B cell (primary cell): Measurements from ENCODE around the gene DCHS2. TPM values are rescaled to one million over a fixed set of nuclear protein-coding genes. Genes with fewer than 3 reads are reported as not detected.

ENCODE experiments used
- ATAC-seq: fragments of 200-7000 bp; cut with Tn5 transposase; one replicate; pipeline ENCODE4 v1.10.0; 2021; ENCODE audit warnings: low read depth, mild to moderate bottlenecking, moderate number of reproducible peaks, moderate library complexity
- CTCF ChIA-PET: fragments of 350-600 bp; sonication (Branson Sonifier 250); formaldehyde crosslinking; loops from one replicate; lab custom pipeline; 2021; ENCODE audit warnings: antibody characterized with exemption, inconsistent platforms; lab: Charles Lee
- POLR2A ChIA-PET: fragments of 350-600 bp; sonication (Branson Sonifier 250); formaldehyde crosslinking; loops from one replicate; lab custom pipeline; 2021; ENCODE audit warnings: antibody characterized with exemption; lab: Charles Lee
- DNase-seq: peaks from one replicate; pipeline ENCODE4 v3.0.0; 2013
- H2AFZ ChIP-seq: 2 replicates; pipeline ENCODE4 v1.6.1; 2012; ENCODE audit warnings: mild to moderate bottlenecking, low read depth, low read length; ENCODE audit not compliant: insufficient read depth, poor library complexity, severe bottlenecking
- H3K27ac ChIP-seq, 2 donors: 1 replicate in 1 of 2; 2 replicates in 1 of 2; pipeline ENCODE4 v1.5.1; 2012 to 2013; ENCODE audit warnings: low read length in 2 of 2, mild to moderate bottlenecking in 2 of 2, moderate library complexity in 1 of 2
- H3K27me3 ChIP-seq, 4 experiments: fragments of 200-600 bp in 1 of 4; sonication (generic) in 1 of 4; replicated peaks in 1 of 4; 1 replicate in 2 of 4; 2 replicates in 2 of 4; pipeline versions ENCODE4 v1.6.1 to v1.7.0; 2013 to 2016; ENCODE audit warnings: low read length in 3 of 4, mild to moderate bottlenecking in 2 of 4, mixed read lengths in 1 of 4, moderate library complexity in 1 of 4; ENCODE audit not compliant: insufficient read depth in 4 of 4, control insufficient read depth in 3 of 4; ENCODE audit errors: control extremely low read depth in 1 of 4
- H3K36me3 ChIP-seq, 2 experiments: replicated peaks in 1 of 2; 1 replicate in 1 of 2; 2 replicates in 1 of 2; pipeline versions ENCODE4 v1.6.1 to v1.7.1; 2013; ENCODE audit warnings: low read length in 1 of 2; ENCODE audit not compliant: insufficient read depth in 2 of 2, control insufficient read depth in 1 of 2; ENCODE audit errors: control extremely low read depth in 1 of 2, extremely low read depth in 1 of 2
- H3K4me1 ChIP-seq, 2 donors: fragments of 200-600 bp in 1 of 2; sonication (generic) in 1 of 2; 1 replicate in 1 of 2; 2 replicates in 1 of 2; pipeline versions ENCODE4 v1.5.1 to v1.6.1; 2013 to 2017; ENCODE audit warnings: low read length in 2 of 2; ENCODE audit not compliant: control insufficient read depth in 2 of 2, insufficient read depth in 2 of 2
- H3K4me2 ChIP-seq: replicated peaks from 2 replicates; pipeline ENCODE3; 2012; ENCODE audit warnings: mild to moderate bottlenecking, low read depth, low read length; ENCODE audit not compliant: poor library complexity, severe bottlenecking
- H3K4me3 ChIP-seq, 5 experiments: fragments of 200-600 bp in 1 of 5; sonication (generic) in 1 of 5; 1 replicate in 3 of 5; 2 replicates in 2 of 5; pipeline versions ENCODE4 v1.5.1 to v1.7.0; 2011 to 2016; ENCODE audit warnings: low read length in 4 of 5, mild to moderate bottlenecking in 4 of 5, low read depth in 2 of 5, control low read depth in 1 of 5, moderate library complexity in 1 of 5; ENCODE audit not compliant: insufficient read depth in 1 of 5; ENCODE audit errors: control extremely low read depth in 1 of 5, extremely low read depth in 1 of 5
- H3K79me2 ChIP-seq: fragments of 200-600 bp; sonication (generic); one replicate; pipeline ENCODE4 v1.6.0; 2016; ENCODE audit warnings: low read length; ENCODE audit not compliant: control insufficient read depth, insufficient read depth
- H3K9ac ChIP-seq: fragments of 200-600 bp; sonication (generic); 2 replicates; pipeline ENCODE4 v1.6.1; 2017; ENCODE audit warnings: mild to moderate bottlenecking, low read length, moderate library complexity
- H3K9me3 ChIP-seq, 3 donors: one replicate each; pipeline versions ENCODE4 v1.6.1 to v1.7.1; 2013; ENCODE audit warnings: low read length in 2 of 3; ENCODE audit not compliant: control insufficient read depth in 2 of 3, insufficient read depth in 1 of 3; ENCODE audit errors: control extremely low read depth in 1 of 3
- H4K20me1 ChIP-seq: 2 replicates; pipeline ENCODE4 v1.6.0; 2012; ENCODE audit warnings: mild to moderate bottlenecking, low read length; ENCODE audit not compliant: insufficient read depth, control insufficient read depth, poor library complexity, severe bottlenecking
- H3K27ac Mint-ChIP-seq: one replicate; pipeline ENCODE4 v1.8.0; 2021; ENCODE audit warnings: mixed read lengths
- H3K27me3 Mint-ChIP-seq: one replicate; pipeline ENCODE4 v1.8.0; 2021; ENCODE audit warnings: mixed read lengths
- H3K4me1 Mint-ChIP-seq: one replicate; pipeline ENCODE4 v1.8.0; 2021; ENCODE audit warnings: mixed read lengths
- H3K4me3 Mint-ChIP-seq: one replicate; pipeline ENCODE4 v1.8.0; 2021; ENCODE audit warnings: mixed read lengths
- H3K9me3 Mint-ChIP-seq: one replicate; pipeline ENCODE4 v1.8.0; 2022; ENCODE audit warnings: mixed read lengths; ENCODE audit not compliant: insufficient read depth
- EZH2 ChIP-seq: IDR thresholded peaks from 2 replicates; pipeline ENCODE4 v1.6.1; 2012; ENCODE audit warnings: borderline replicate concordance, low read depth, mild to moderate bottlenecking, moderate library complexity, low read length; ENCODE audit not compliant: insufficient read depth, poor library complexity, severe bottlenecking
- whole genome bisulfite sequencing: methylation state at CpG from one replicate; pipeline ENCODE4 v1.1.5; 2013; ENCODE audit warnings: missing lambda C conversion rate; ENCODE audit not compliant: insufficient coverage; 5-methylcytosine and 5-hydroxymethylcytosine counted together
- intact Hi-C: fragments of 100-400 bp; cut with micrococcal nuclease; formaldehyde crosslinking; loops from one replicate; pipeline ENCODE4 v1.10.0; 2022
- polyA plus RNA-seq: library from polyadenylated mRNA; depleted of rRNA; stranded (reverse); fragments of >200 nt; gene quantifications from 2 replicates; pipeline ENCODE4 v1.2.3, GENCODE V29; 2012
- total RNA-seq, 2 donors: library from RNA; stranded (reverse); fragments of 120-200 nt in 1 of 2; gene quantifications; 1 replicate in 1 of 2; 2 replicates in 1 of 2; pipeline versions ENCODE4 v1.2.3 to v1.2.4, GENCODE V29; 2013 to 2022
- TF ChIP-seq, protein P1 (sequence below): fragments of 200-600 bp; IDR thresholded peaks from one replicate; pipeline ENCODE4 v1.8.0; 2022; ENCODE audit warnings: antibody characterized with exemption, mild to moderate bottlenecking

Gene DCHS2
- total and polyA plus RNA-seq, 2 donors (not counting 1 experiment from before 2014, with no cell fraction given): 0.02 to 0.06 TPM

GRCh38 chr4:154439224-154439623, 52.4 kb downstream of the DCHS2 start:
- H3K27ac ChIP-seq: no peak overlapping the region
- intact Hi-C loops: no loop called here
- Mint-ChIP-seq H3K27ac (no peak overlapping the region), H3K4me3 (no peak overlapping the region), H3K27me3 (peaks cover 10% of the 10 kb centered on the region), H3K9me3 (no peaks in the 10 kb centered on the region), H3K4me1 (no peaks in the 10 kb centered on the region)
- H2AFZ ChIP-seq: no peak overlapping the region
- H3K4me2 ChIP-seq: no peak overlapping the region
- no peaks in the 10 kb centered on the region for H3K36me3 ChIP-seq
- H3K79me2 ChIP-seq: no peaks in the 10 kb centered on the region
- no peak overlapping the region for H3K4me3 ChIP-seq
- ATAC-seq: no peak
- no peaks in the 10 kb centered on the region for H3K4me1 ChIP-seq
- peaks cover 0 to 4% (median 0%) of the 10 kb centered on the region in 4 experiments for H3K27me3 ChIP-seq
- DNase-seq: no peak
- ChIA-PET CTCF (no interaction called here), POLR2A (no interaction called here)
- H4K20me1 ChIP-seq: no peaks in the 10 kb centered on the region
- no peak overlapping the region for H3K9ac ChIP-seq
- no peak for TF ChIP-seq EZH2
- TF ChIP-seq, protein P1, sequence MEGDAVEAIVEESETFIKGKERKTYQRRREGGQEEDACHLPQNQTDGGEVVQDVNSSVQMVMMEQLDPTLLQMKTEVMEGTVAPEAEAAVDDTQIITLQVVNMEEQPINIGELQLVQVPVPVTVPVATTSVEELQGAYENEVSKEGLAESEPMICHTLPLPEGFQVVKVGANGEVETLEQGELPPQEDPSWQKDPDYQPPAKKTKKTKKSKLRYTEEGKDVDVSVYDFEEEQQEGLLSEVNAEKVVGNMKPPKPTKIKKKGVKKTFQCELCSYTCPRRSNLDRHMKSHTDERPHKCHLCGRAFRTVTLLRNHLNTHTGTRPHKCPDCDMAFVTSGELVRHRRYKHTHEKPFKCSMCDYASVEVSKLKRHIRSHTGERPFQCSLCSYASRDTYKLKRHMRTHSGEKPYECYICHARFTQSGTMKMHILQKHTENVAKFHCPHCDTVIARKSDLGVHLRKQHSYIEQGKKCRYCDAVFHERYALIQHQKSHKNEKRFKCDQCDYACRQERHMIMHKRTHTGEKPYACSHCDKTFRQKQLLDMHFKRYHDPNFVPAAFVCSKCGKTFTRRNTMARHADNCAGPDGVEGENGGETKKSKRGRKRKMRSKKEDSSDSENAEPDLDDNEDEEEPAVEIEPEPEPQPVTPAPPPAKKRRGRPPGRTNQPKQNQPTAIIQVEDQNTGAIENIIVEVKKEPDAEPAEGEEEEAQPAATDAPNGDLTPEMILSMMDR: no peak
- H3K9me3 ChIP-seq: no peaks in the 10 kb centered on the region
- no CpG with 5 or more reads among the region's 1 CpG for WGBS

DNA sequence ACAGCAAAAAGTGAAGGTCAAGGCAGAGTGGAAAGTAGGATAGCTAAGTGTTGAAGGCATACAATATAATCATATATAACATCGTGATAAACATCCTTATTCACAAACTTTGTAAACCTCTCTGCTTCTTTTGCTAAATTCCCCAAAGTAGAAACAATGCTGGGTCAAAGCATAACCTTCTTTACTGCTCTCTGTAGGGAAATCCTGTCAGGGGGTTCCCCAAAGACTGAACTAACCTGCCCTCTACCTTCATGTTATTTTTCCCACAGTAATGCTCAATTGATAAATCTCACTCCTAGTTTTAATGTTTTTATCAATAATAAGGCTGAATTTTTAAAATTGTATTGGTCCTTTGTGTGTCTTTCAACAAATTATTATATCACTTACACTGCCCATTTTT, 55.7 kb downstream of the DCHS2 start:
- ATAC-seq (no peak), DNase-seq (no peak)
- Histone ChIP-seq H3K4me1 (no peaks in the 10 kb centered on the region), H3K79me2 (no peaks in the 10 kb centered on the region), H3K4me2 (no peak overlapping the region), H3K4me3 (no peak overlapping the region), H2AFZ (no peak overlapping the region), H3K9me3 (no peaks in the 10 kb centered on the region), H3K27me3 (peaks cover 0 to 4% (median under 1%) of the 10 kb centered on the region in 4 experiments), H3K27ac (no peak overlapping the region), H3K36me3 (no peaks in the 10 kb centered on the region), H3K9ac (no peak overlapping the region), H4K20me1 (no peaks in the 10 kb centered on the region)
- intact Hi-C loops: no loop called here
- POLR2A ChIA-PET: no interaction called here
- Mint-ChIP-seq H3K9me3 (no peaks in the 10 kb centered on the region), H3K27ac (no peak overlapping the region), H3K4me3 (no peak overlapping the region), H3K27me3 (peaks cover 22% of the 10 kb centered on the region), H3K4me1 (no peaks in the 10 kb centered on the region)
- no CpG with 5 or more reads among the region's 1 CpG for WGBS
- CTCF ChIA-PET: interaction anchor here (0.7 kb wide), 1 partner anchor 80 kb away, joined by 3 read pairs; no protein-coding TSS in a partner anchor
- no peak for TF ChIP-seq EZH2
- TF ChIP-seq, protein P1: no peak
